Choroid plexus epithelial cell (primary cell): ENCODE measurements around the gene TMPRSS6.

Experiments
- DNase-seq: peaks from one replicate; pipeline ENCODE4 v3.0.0-alpha.2; 2010; ENCODE audit warnings: low read depth
- H3K4me3 ChIP-seq: 2 replicates; pipeline ENCODE4 v1.5.1; 2011; ENCODE audit warnings: low read depth, mild to moderate bottlenecking, control low read depth, low read length, moderate library complexity
- CTCF ChIP-seq: conservative IDR thresholded peaks from 2 replicates; pipeline ENCODE4 v1.5.1; 2011; ENCODE audit warnings: low read depth, mild to moderate bottlenecking, control low read depth, inconsistent platforms, low read length, moderate library complexity

The TMPRSS6 gene

GRCh38 chr22:37018815-37019308, 90.7 kb downstream of the TMPRSS6 start:
- TF ChIP-seq CTCF = no peak
- H3K4me3 ChIP-seq = peak overlapping the region; percentile 85
- DNase-seq = peak; percentile 30

GRCh38 chr22:37018086-37018814, 91.3 kb downstream of the TMPRSS6 start:
- DNase-seq = no peak
- H3K4me3 ChIP-seq = peak overlapping the region; percentile 85
- no peak for TF ChIP-seq CTCF

- TF ChIP-seq CTCF = no peak
- DNase-seq = no peak
- H3K4me3 ChIP-seq = no peak overlapping the region
Observed at GRCh38 chr22:37017356-37017755, 92.2 kb downstream of the TMPRSS6 start.

- no peak for TF ChIP-seq CTCF
- no peak for DNase-seq
- H3K4me3 ChIP-seq = no peak overlapping the region
Observed at GRCh38 chr22:37016134-37016910, 93.2 kb downstream of the TMPRSS6 start.

- TF ChIP-seq CTCF = no peak
- no peak overlapping the region for H3K4me3 ChIP-seq
- DNase-seq = no peak
Observed at GRCh38 chr22:37015587-37015878, 94.0 kb downstream of the TMPRSS6 start.
